Measurements from ENCODE around the gene DNAJB2.

DNA sequence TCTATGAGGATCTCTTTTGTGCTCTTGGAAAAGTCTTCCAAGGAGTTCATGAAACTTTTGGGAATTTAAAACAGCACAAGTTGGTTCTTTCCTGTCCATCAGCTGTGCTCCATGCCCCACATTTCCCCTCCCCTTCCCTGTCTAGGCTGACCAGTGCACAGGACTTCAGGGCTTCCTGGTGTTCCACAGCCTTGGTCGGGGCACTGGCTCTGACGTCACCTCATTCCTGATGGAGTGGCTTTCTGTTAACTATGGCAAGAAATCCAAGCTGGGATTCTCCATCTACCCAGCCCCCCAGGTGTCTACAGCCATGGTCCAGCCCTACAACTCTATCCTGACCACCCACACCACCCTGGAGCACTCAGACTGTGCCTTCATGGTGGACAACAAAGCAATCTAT is 8.1 kb upstream of the DNAJB2 start:
- TF ChIP-seq, protein P1, sequence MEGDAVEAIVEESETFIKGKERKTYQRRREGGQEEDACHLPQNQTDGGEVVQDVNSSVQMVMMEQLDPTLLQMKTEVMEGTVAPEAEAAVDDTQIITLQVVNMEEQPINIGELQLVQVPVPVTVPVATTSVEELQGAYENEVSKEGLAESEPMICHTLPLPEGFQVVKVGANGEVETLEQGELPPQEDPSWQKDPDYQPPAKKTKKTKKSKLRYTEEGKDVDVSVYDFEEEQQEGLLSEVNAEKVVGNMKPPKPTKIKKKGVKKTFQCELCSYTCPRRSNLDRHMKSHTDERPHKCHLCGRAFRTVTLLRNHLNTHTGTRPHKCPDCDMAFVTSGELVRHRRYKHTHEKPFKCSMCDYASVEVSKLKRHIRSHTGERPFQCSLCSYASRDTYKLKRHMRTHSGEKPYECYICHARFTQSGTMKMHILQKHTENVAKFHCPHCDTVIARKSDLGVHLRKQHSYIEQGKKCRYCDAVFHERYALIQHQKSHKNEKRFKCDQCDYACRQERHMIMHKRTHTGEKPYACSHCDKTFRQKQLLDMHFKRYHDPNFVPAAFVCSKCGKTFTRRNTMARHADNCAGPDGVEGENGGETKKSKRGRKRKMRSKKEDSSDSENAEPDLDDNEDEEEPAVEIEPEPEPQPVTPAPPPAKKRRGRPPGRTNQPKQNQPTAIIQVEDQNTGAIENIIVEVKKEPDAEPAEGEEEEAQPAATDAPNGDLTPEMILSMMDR (IDR thresholded peaks at IDR 0.05; ENCODE audit: low read depth, low read length) = no peak
- TF ChIP-seq MYC (IDR thresholded peaks at IDR 0.05; ENCODE audit: low read depth, low read length) (no peak), POLR2A (IDR thresholded peaks at IDR 0.05; ENCODE audit: extremely low read depth, insufficient read length) (no peak)
